Activated CD8-positive, alpha-beta memory T cell treated with anti-CD3 and anti-CD28 coated beads for 24 hours (primary cell): ENCODE results near the gene LRP2BP.

Experiments
- DNase-seq: peaks from one replicate; pipeline ENCODE4 v3.0.0-alpha.2; 2020

LRP2BP gene

GRCh38 chr4:185395238-185395955 lies at the start of gene LRP2BP:
TSS of gene LRP2BP (minus strand) at chr4:185395924. CDS start at chr4:185378186, 17,738 bp downstream.
- no peak for DNase-seq

- DNase-seq: no peak
Measured at GRCh38 chr4:185445209-185445608, 49.5 kb upstream of the LRP2BP start.

GRCh38 chr4:185441479-185441878 lies 45.8 kb upstream of the LRP2BP start:
- no peak for DNase-seq

GRCh38 chr4:185437809-185438208 lies 42.1 kb upstream of the LRP2BP start:
- DNase-seq: no peak

- no peak for DNase-seq
Measured at GRCh38 chr4:185435466-185435865, 39.7 kb upstream of the LRP2BP start.

- no peak for DNase-seq
Measured at GRCh38 chr4:185429660-185430059, 33.9 kb upstream of the LRP2BP start.

GRCh38 chr4:185426960-185427688 lies 31.4 kb upstream of the LRP2BP start:
- no peak for DNase-seq

- peak; percentile 99 for DNase-seq
Measured at GRCh38 chr4:185425647-185426352, 30.1 kb upstream of the LRP2BP start, which contains the start of gene UFSP2. TSS of gene UFSP2 (minus strand) at chr4:185425964. CDS start at chr4:185425868, 96 bp downstream.

- DNase-seq: peak; percentile 58
Measured at GRCh38 chr4:185424905-185425646, 29.4 kb upstream of the LRP2BP start.

- no peak for DNase-seq
Measured at GRCh38 chr4:185421366-185422124, 25.8 kb upstream of the LRP2BP start.

- no peak for DNase-seq
Measured at GRCh38 chr4:185416955-185417354, 21.2 kb upstream of the LRP2BP start.

- no peak for DNase-seq
Measured at GRCh38 chr4:185412412-185412811, 16.7 kb upstream of the LRP2BP start.

- DNase-seq: no peak
Measured at GRCh38 chr4:185411849-185412248, 16.1 kb upstream of the LRP2BP start.

- no peak for DNase-seq
Measured at GRCh38 chr4:185408432-185408831, 12.7 kb upstream of the LRP2BP start.

- no peak for DNase-seq
Measured at GRCh38 chr4:185405296-185405999, 9.7 kb upstream of the LRP2BP start.

GRCh38 chr4:185404031-185404430 lies 8.3 kb upstream of the LRP2BP start:
- DNase-seq: no peak

- DNase-seq: no peak
Measured at GRCh38 chr4:185399466-185399865, 3.7 kb upstream of the LRP2BP start.

GRCh38 chr4:185398618-185399017 lies 2.9 kb upstream of the LRP2BP start:
- no peak for DNase-seq

- no peak for DNase-seq
Measured at GRCh38 chr4:185396724-185397385, 1.1 kb upstream of the LRP2BP start, which contains the start of gene ANKRD37. TSS of gene ANKRD37 (plus strand) at chr4:185396841. CDS start at chr4:185396924, 83 bp downstream.

GRCh38 chr4:185395956-185396723 lies 416 bp upstream of the LRP2BP start:
- peak; percentile 99 for DNase-seq
